ENCODE measurements around the gene BRD7.

The BRD7 gene

GRCh38 chr16:50359626-50360025 lies 9.2 kb downstream of the BRD7 start:
- peaks cover 87% of the 10 kb centered on the region for H3K79me2 ChIP-seq (ENCODE audit: insufficient read depth, low read length)
- peaks cover 8% of the 10 kb centered on the region for H4K20me1 ChIP-seq (ENCODE audit: low read depth, low read length)
- peaks cover 18% of the 10 kb centered on the region for H3F3A ChIP-seq (ENCODE audit: insufficient read depth)
- TF ChIP-seq CTCF (IDR thresholded peaks at IDR 0.05; ENCODE audit: insufficient read depth, low read length, poor library complexity, severe bottlenecking) (no peak), EZH2phosphoT487 (conservative IDR thresholded peaks at IDR 0.05; ENCODE audit: low read length) (no peak)
- no peaks in the 10 kb centered on the region for H3K9me3 ChIP-seq (ENCODE audit: insufficient read depth, low read length)
- H3K4me2 ChIP-seq (ENCODE audit: low read depth, low read length, poor library complexity, severe bottlenecking): no peak overlapping the region
- H3K4me3 ChIP-seq (ENCODE audit: insufficient read depth, low read length, poor library complexity, severe bottlenecking): no peak overlapping the region
- H2AFZ ChIP-seq (ENCODE audit: low read depth, low read length, severe bottlenecking): no peak overlapping the region
- no peak overlapping the region for H3K27ac ChIP-seq (ENCODE audit: low read depth, low read length)
- no peak overlapping the region for H3K9ac ChIP-seq (ENCODE audit: low read length)
- peaks cover 28% of the 10 kb centered on the region; the same call in 1 of the 2 replicates for H3K36me3 ChIP-seq (ENCODE audit: low read length)
- H3K27me3 ChIP-seq (ENCODE audit: low read length): no peaks in the 10 kb centered on the region
- no peaks in the 10 kb centered on the region for H3K9me2 ChIP-seq (replicated peaks; ENCODE audit: insufficient read depth, low read length)

GRCh38 chr16:50354629-50355456 lies 13.9 kb downstream of the BRD7 start:
- H3K9ac ChIP-seq (ENCODE audit: low read length): no peak overlapping the region
- H3K4me3 ChIP-seq (ENCODE audit: insufficient read depth, low read length, poor library complexity, severe bottlenecking): no peak overlapping the region
- peak; percentile 84 for TF ChIP-seq CTCF (IDR thresholded peaks at IDR 0.05; ENCODE audit: insufficient read depth, low read length, poor library complexity, severe bottlenecking)
- TF ChIP-seq EZH2phosphoT487 (conservative IDR thresholded peaks at IDR 0.05; ENCODE audit: low read length): no peak
- H4K20me1 ChIP-seq (ENCODE audit: low read depth, low read length): peaks cover 4% of the 10 kb centered on the region
- H2AFZ ChIP-seq (ENCODE audit: low read depth, low read length, severe bottlenecking): no peak overlapping the region
- peaks cover 45% of the 10 kb centered on the region for H3K36me3 ChIP-seq (ENCODE audit: low read length)
- peaks cover 22% of the 10 kb centered on the region for H3F3A ChIP-seq (ENCODE audit: insufficient read depth)
- no peak overlapping the region for H3K27ac ChIP-seq (ENCODE audit: low read depth, low read length)
- no peak overlapping the region for H3K4me2 ChIP-seq (ENCODE audit: low read depth, low read length, poor library complexity, severe bottlenecking)
- H3K9me3 ChIP-seq (ENCODE audit: insufficient read depth, low read length): no peaks in the 10 kb centered on the region
- H3K79me2 ChIP-seq (ENCODE audit: insufficient read depth, low read length): peaks cover 43% of the 10 kb centered on the region
- H3K27me3 ChIP-seq (ENCODE audit: low read length): no peaks in the 10 kb centered on the region
- no peaks in the 10 kb centered on the region for H3K9me2 ChIP-seq (replicated peaks; ENCODE audit: insufficient read depth, low read length)

GRCh38 chr16:50354082-50354481 lies 14.7 kb downstream of the BRD7 start:
- Histone ChIP-seq H2AFZ (ENCODE audit: low read depth, low read length, severe bottlenecking) (no peak overlapping the region), H3K79me2 (ENCODE audit: insufficient read depth, low read length) (peaks cover 35% of the 10 kb centered on the region), H3K4me3 (ENCODE audit: insufficient read depth, low read length, poor library complexity, severe bottlenecking) (no peak overlapping the region), H3F3A (ENCODE audit: insufficient read depth) (peaks cover 22% of the 10 kb centered on the region), H3K4me2 (ENCODE audit: low read depth, low read length, poor library complexity, severe bottlenecking) (no peak overlapping the region), H3K9me3 (ENCODE audit: insufficient read depth, low read length) (no peaks in the 10 kb centered on the region), H3K27ac (ENCODE audit: low read depth, low read length) (no peak overlapping the region), H4K20me1 (ENCODE audit: low read depth, low read length) (no peaks in the 10 kb centered on the region), H3K9me2 (replicated peaks; ENCODE audit: insufficient read depth, low read length) (no peaks in the 10 kb centered on the region), H3K36me3 (ENCODE audit: low read length) (peaks cover 43% of the 10 kb centered on the region), H3K27me3 (ENCODE audit: low read length) (no peaks in the 10 kb centered on the region), H3K9ac (ENCODE audit: low read length) (no peak overlapping the region)
- TF ChIP-seq EZH2phosphoT487 (conservative IDR thresholded peaks at IDR 0.05; ENCODE audit: low read length) (no peak), CTCF (IDR thresholded peaks at IDR 0.05; ENCODE audit: insufficient read depth, low read length, poor library complexity, severe bottlenecking) (no peak)
